Stimulated activated CD4-positive, alpha-beta T cell treated with anti-CD3 and anti-CD28 coated beads, Interleukin-4, amount 100 ng/mL, for 4 hours (primary cell): ENCODE results near the gene ANKS1B.
"Not testable (repeated sequence)": the region's sequence is repeated elsewhere in the genome, so short reads cannot be mapped to it uniquely, and the experiment has no call there.

Source experiments
- DNase-seq, 2 experiments: peaks; one replicate each; pipeline ENCODE4 v3.0.0-alpha.2; 2020

The ANKS1B gene

GRCh38 chr12:99036566-99036965, 948.2 kb downstream of the ANKS1B start:
- no peak for DNase-seq

GRCh38 chr12:99035803-99036202, 948.9 kb downstream of the ANKS1B start:
- no peak for DNase-seq

- not testable (repeated sequence) for DNase-seq
These were observed 950.5 kb downstream of the ANKS1B start for GRCh38 chr12:99034201-99034600.

- no peak for DNase-seq
These were observed 955.0 kb downstream of the ANKS1B start for GRCh38 chr12:99029511-99030271.

- DNase-seq: no peak
These were observed 957.3 kb downstream of the ANKS1B start for GRCh38 chr12:99027461-99027860.

GRCh38 chr12:99027055-99027393, 957.7 kb downstream of the ANKS1B start:
- no peak for DNase-seq

- DNase-seq: no peak
These were observed 958.2 kb downstream of the ANKS1B start for GRCh38 chr12:99026332-99027054.

- DNase-seq: no peak
These were observed 959.9 kb downstream of the ANKS1B start for GRCh38 chr12:99024870-99025269.

GRCh38 chr12:99024191-99024590, 960.5 kb downstream of the ANKS1B start:
- DNase-seq: no peak

GRCh38 chr12:99020871-99021270, 963.9 kb downstream of the ANKS1B start:
- DNase-seq: no peak

GRCh38 chr12:99019798-99020197, 964.9 kb downstream of the ANKS1B start:
- DNase-seq: no peak

- no peak for DNase-seq
These were observed 966.8 kb downstream of the ANKS1B start for GRCh38 chr12:99017971-99018370.

- DNase-seq: no peak
These were observed 975.0 kb downstream of the ANKS1B start for GRCh38 chr12:99009654-99010296.

GRCh38 chr12:99005601-99006000, 979.1 kb downstream of the ANKS1B start:
- DNase-seq: no peak

- DNase-seq: no peak
These were observed 979.8 kb downstream of the ANKS1B start for GRCh38 chr12:99004799-99005466.

- no peak for DNase-seq
These were observed 982.0 kb downstream of the ANKS1B start for GRCh38 chr12:99002731-99003130.

GRCh38 chr12:99002156-99002555, 982.6 kb downstream of the ANKS1B start:
- DNase-seq: no peak

GRCh38 chr12:98999559-98999958, 985.2 kb downstream of the ANKS1B start:
- DNase-seq: no peak

- DNase-seq: no peak
These were observed 985.9 kb downstream of the ANKS1B start for GRCh38 chr12:98998697-98999299.

GRCh38 chr12:98997899-98998298, 986.8 kb downstream of the ANKS1B start:
- DNase-seq: no peak

- no peak for DNase-seq
These were observed 994.1 kb downstream of the ANKS1B start for GRCh38 chr12:98990648-98991047.

GRCh38 chr12:98985156-98985555, 999.6 kb downstream of the ANKS1B start:
- no peak for DNase-seq

GRCh38 chr12:98983647-98984046, 1001.1 kb downstream of the ANKS1B start:
- DNase-seq: no peak
